ENCODE results near the gene OR10A2. TPM values are rescaled to one million over a fixed set of nuclear protein-coding genes. Genes with fewer than 3 reads are reported as not detected.
"Not testable (repeated sequence)": the region's sequence is repeated elsewhere in the genome, so short reads cannot be mapped to it uniquely, and the experiment has no call there.

The OR10A2 gene, protein sequence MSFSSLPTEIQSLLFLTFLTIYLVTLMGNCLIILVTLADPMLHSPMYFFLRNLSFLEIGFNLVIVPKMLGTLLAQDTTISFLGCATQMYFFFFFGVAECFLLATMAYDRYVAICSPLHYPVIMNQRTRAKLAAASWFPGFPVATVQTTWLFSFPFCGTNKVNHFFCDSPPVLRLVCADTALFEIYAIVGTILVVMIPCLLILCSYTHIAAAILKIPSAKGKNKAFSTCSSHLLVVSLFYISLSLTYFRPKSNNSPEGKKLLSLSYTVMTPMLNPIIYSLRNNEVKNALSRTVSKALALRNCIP
- not detected for total RNA-seq
- long read RNA-seq: 0 reads

GRCh38 chr11:6862961-6863360, at the start of gene OR10A2:
OR10A2 (plus strand) TSS chr11:6863057; CDS start chr11:6869755, 6,698 bp downstream.
- DNase-seq (ENCODE audit: low spot score): no peak

- no peak for DNase-seq (ENCODE audit: low spot score)
Observed at GRCh38 chr11:6813656-6814055, 49.2 kb upstream of the OR10A2 start.

- DNase-seq (ENCODE audit: low spot score): no peak
Observed at GRCh38 chr11:6817694-6818093, 45.2 kb upstream of the OR10A2 start.

DNA sequence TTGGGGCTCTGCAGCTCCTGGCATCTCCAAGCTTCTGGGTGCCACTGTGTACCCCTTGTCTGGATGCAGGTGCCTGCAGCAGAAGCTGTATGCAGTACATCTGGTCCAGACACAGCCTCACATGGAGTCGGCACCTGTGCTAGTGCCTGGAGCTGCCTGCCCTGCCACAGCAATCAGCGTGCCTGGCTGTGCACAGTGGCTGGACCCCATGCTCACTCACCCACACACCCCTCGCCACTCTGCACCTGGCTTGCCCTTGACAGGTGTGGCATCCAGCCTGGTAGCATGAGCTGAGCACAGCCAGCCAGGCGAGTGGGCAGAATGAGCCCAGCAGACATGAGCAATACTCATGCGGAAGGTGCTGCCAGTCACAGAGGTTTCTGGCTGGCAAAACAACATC, 43.9 kb upstream of the OR10A2 start:
- no peak for DNase-seq (ENCODE audit: low spot score)

DNA sequence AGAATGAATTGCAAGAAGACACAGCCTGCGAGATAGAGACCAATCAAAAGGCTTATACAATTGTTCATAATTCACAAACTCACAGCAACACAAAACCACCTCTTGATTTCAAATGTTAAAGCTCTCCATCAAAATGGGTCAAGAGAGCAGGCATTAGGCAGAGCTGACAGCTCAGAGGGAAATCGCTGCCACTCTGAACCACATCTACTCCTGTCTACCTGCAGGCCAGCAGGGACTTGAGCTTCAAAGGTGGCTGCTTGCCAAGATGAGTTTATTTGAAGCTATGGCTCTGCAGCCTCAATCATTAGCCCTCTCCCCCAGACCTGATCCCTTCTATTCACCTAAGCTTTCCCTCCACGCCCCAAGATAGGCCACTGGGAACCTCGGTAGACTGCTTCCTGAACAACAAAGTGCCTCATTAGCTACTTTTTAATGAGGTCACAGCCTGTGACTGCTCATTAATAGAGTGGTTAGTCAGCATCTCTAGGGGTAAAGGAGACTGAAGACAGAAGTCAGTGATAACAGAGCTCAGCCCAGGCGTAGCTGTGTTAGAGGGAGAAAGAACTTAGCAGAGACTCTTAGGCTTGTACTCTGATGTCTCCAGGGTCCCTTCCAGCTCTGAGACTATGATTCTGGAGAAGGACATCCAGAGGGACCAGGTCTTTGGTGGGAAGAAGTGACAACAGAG, 38.6 kb upstream of the OR10A2 start:
- DNase-seq (ENCODE audit: low spot score): no peak

DNA sequence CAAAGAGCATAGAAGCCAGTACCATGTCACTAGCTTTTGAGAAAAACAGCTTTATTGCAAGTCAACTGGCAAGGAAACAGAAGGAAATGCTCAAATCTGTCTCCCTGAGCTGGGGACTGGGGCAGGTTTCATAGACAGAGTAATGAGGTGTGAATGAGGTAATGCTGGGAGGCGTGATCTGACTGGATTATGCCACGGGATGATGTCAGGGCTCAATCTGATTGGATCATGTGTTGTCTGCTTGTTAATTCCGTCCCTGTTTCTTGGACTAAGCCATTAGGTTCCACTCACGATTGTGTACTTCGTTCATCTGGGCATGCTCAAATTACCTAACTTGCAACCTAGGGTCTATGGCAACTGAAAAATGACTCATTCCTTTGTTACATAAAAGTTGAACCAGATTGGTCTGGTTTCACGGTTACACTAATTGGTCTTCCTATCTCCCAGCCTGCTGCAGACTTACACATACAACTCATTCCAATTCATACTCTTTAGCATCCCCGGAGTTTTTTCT, 37.6 kb upstream of the OR10A2 start:
- no peak for DNase-seq (ENCODE audit: low spot score)

GRCh38 chr11:6828103-6828502, 34.8 kb upstream of the OR10A2 start:
- no peak for DNase-seq (ENCODE audit: low spot score)

- no peak for DNase-seq (ENCODE audit: low spot score)
Observed at GRCh38 chr11:6833356-6833755, 29.5 kb upstream of the OR10A2 start.

- no peak for DNase-seq (ENCODE audit: low spot score)
Observed at GRCh38 chr11:6834021-6834420, 28.8 kb upstream of the OR10A2 start.

DNA sequence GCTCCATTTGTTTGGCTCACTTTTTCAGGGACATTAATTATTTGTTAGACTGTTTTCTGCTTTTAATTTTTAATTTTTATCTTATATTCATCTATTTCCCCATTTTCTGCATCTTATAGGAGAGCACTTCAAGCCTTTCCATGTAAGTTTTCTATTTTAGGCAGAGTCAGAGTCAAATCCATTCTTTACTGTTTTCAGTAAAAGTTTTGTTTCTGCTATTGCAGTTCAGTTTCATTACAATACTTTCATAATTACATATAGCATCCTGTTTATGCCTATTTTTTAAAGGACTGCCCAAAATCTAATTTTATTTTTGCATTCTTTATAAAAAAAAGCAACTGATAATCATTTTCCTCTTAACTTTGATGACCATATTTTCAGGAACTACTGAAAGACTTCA, 21.2 kb upstream of the OR10A2 start:
- no peak for DNase-seq (ENCODE audit: low spot score)

DNA sequence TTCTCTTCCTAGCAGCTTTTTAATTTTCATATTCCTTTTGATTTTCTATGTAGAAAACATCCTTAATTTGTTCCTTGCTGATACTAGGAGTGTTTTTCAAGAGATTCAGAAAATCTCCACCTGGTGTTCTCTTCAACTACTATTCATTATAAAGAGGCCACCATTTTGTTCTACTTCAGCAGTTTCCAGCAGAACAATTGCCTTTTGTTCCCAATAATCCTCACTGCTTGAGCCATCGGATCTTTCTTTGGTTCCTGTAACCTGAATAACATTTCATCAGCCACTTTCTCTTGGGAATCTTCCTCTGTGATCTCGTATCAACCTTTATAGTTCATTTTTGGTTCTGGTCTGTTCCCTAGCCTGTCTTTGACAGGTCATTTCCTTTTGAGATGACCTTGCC, 19.2 kb upstream of the OR10A2 start:
- DNase-seq (ENCODE audit: low spot score): no peak

- no peak for DNase-seq (ENCODE audit: low spot score)
Observed at GRCh38 chr11:6844356-6844755, 18.5 kb upstream of the OR10A2 start.

DNA sequence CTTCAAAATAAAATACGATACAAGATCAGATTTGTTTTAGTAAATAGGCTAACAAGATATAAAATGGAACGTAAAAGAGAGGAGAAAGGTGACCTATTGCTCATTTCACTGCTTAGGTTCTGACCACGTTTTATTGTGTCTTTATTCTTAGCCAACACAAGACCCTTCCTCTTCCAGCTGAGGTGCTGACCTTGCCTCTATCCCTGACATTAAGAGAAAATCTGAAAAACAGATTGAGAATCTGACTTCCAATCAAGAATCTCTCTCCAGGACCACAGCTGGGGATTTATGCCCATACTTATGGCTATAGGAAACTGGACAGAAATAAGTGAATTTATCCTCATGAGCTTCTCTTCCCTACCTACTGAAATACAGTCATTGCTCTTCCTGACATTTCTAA, 17.5 kb upstream of the OR10A2 start, which contains the start of gene OR10A5:
Gene OR10A5 (plus strand): TSS at position 301 of the 400 bp plus-strand sequence. CDS start 0 bp downstream, at position 301.
- DNase-seq (ENCODE audit: low spot score): no peak

DNA sequence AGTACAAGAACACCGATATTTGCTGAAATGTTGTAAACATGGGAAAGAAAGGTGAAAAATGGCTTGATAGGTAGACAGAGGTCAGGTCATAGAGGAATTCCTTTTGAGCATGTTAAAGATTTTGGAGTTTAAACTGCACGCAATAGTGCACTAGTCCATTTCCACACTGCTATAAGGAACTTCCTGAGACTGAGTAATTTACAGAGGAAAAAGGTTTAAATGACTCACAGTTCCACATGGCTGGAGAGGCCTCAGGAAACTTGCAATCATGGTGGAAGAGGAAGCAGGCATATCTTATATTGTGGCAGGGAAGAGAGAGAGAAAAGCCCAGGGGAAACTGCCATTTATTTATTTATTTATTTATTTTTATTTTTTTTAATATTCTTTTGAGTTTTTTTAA, 12.3 kb upstream of the OR10A2 start:
- no peak for DNase-seq (ENCODE audit: low spot score)

GRCh38 chr11:6854801-6855200, 8.1 kb upstream of the OR10A2 start:
- DNase-seq (ENCODE audit: low spot score): not testable (repeated sequence)

GRCh38 chr11:6855971-6856541, 6.8 kb upstream of the OR10A2 start:
- DNase-seq (ENCODE audit: low spot score): no peak

DNA sequence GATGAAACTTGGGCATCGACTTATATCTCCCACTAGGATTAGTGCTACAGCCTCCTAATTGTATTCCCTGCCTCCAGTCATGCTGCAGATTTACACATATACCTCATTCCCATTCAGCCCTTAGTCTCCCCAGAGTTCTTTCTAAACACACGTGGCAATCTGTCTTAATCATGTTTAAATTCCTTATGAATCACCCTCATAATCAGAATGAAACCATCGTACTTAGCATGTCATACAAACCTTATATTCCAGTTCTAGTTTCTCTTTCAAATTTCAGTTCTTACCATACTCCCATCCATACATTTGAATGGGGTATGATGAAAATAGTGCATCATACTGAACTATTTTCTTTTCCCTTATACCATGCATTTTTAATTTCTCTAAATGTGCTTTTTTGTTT, 6.0 kb upstream of the OR10A2 start:
- no peak for DNase-seq (ENCODE audit: low spot score)

DNA sequence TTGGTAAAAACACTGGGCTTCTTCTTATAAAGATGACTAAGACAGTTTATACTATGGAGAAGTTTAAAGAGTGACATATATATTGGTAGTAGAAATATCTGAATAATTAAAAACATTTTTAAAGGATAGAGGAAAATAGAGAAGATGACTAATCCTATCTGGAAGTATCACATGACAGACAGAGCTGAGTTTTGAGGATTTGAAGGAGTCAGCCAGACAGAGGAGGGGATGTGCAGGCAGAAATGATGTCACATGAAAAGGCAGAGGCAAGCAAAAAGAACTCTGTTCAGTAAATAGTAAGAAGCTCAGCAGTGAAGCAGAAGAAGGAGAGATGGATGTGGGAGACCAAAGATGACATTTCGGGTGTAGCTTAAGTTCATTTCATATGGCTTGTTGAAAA, 1.6 kb downstream of the OR10A2 start:
- DNase-seq (ENCODE audit: low spot score): no peak

- DNase-seq (ENCODE audit: low spot score): no peak
Observed at GRCh38 chr11:6871278-6871677, 8.4 kb downstream of the OR10A2 start.

- no peak for DNase-seq (ENCODE audit: low spot score)
Observed at GRCh38 chr11:6875761-6876160, 12.9 kb downstream of the OR10A2 start.

- DNase-seq (ENCODE audit: low spot score): no peak
Observed at GRCh38 chr11:6876325-6876724, 13.5 kb downstream of the OR10A2 start, which contains the start of gene OR10A4. OR10A4 (plus strand) TSS chr11:6876625; CDS start chr11:6876648, 23 bp downstream.

- DNase-seq (ENCODE audit: low spot score): no peak
Observed at GRCh38 chr11:6876914-6877313, 14.1 kb downstream of the OR10A2 start.

All from mesenteric fat pad (tissue), 1 donor.